Measurements from ENCODE around the gene CAPN11.

DNA sequence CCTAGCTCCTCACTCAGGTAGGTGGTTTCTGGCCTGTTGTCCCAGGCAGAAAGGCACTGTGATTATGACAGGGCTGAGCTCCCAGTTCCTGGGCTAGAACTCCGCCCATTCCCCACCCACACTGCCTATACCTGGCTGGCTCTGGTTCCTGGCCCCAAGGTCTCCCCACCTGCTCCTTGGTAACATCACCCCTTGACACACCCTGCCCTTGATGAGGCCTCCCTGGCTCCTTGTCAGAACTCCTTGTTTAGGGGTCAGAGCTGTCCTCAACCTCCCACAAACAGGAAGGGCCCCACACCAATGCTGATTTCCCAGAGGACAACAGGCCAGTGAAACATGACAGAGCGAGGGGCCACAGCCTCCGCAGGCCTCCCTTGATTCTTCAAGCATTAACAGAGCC lies 42.6 kb downstream of the CAPN11 start:
- TF ChIP-seq, protein P1, sequence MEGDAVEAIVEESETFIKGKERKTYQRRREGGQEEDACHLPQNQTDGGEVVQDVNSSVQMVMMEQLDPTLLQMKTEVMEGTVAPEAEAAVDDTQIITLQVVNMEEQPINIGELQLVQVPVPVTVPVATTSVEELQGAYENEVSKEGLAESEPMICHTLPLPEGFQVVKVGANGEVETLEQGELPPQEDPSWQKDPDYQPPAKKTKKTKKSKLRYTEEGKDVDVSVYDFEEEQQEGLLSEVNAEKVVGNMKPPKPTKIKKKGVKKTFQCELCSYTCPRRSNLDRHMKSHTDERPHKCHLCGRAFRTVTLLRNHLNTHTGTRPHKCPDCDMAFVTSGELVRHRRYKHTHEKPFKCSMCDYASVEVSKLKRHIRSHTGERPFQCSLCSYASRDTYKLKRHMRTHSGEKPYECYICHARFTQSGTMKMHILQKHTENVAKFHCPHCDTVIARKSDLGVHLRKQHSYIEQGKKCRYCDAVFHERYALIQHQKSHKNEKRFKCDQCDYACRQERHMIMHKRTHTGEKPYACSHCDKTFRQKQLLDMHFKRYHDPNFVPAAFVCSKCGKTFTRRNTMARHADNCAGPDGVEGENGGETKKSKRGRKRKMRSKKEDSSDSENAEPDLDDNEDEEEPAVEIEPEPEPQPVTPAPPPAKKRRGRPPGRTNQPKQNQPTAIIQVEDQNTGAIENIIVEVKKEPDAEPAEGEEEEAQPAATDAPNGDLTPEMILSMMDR (IDR thresholded peaks at IDR 0.05; ENCODE audit: extremely low read depth in 1 of 2, insufficient read depth in 1 of 2, low read depth in 1 of 2, low read length in 2 of 2), result no peak
- no peak for TF ChIP-seq POLR2AphosphoS5 (IDR thresholded peaks at IDR 0.05; ENCODE audit: insufficient read depth, low read depth, low read length)
- TF ChIP-seq, protein P2, sequence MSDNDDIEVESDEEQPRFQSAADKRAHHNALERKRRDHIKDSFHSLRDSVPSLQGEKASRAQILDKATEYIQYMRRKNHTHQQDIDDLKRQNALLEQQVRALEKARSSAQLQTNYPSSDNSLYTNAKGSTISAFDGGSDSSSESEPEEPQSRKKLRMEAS (IDR thresholded peaks at IDR 0.05; ENCODE audit: insufficient read depth, insufficient read length), result no peak
- no peak for TF ChIP-seq JUN (IDR thresholded peaks at IDR 0.05; ENCODE audit: borderline replicate concordance, insufficient read depth, insufficient read length, low read depth)
- no peak for TF ChIP-seq EZH2 (IDR thresholded peaks at IDR 0.05; ENCODE audit: borderline replicate concordance, low read depth, low read length, severe bottlenecking)

Data from endothelial cell of umbilical vein (primary cell).